Midbrain (tissue), 1 donor: Measurements from ENCODE around the gene ACTN1.

ENCODE experiments used
- DNase-seq: peaks from one replicate; lab custom pipeline; 2025; lab: John Stamatoyannopoulos, UW

Gene ACTN1

GRCh38 chr14:68916358-68916941, 62.7 kb downstream of the ACTN1 start:
- DNase-seq, result no peak

DNA sequence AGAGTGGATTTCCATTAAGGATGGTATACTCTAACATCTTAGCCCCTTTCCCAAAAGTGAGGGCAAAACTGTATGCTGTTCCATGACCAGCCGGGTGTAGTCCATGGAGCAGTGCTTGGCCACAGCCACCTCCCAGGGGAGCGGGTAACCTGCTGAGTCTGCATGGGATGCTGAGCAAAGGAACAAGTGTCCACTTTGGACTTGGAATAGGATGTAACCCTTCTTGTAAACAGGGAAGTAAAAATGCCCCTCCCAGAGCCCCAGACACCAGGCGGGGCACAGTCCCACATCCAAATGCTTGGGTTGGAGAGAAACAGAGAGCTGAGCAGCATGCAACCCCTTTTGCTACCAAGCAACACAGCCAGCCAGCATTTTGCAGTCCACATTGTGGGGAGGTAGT, 65.6 kb downstream of the ACTN1 start:
- no peak for DNase-seq

DNA sequence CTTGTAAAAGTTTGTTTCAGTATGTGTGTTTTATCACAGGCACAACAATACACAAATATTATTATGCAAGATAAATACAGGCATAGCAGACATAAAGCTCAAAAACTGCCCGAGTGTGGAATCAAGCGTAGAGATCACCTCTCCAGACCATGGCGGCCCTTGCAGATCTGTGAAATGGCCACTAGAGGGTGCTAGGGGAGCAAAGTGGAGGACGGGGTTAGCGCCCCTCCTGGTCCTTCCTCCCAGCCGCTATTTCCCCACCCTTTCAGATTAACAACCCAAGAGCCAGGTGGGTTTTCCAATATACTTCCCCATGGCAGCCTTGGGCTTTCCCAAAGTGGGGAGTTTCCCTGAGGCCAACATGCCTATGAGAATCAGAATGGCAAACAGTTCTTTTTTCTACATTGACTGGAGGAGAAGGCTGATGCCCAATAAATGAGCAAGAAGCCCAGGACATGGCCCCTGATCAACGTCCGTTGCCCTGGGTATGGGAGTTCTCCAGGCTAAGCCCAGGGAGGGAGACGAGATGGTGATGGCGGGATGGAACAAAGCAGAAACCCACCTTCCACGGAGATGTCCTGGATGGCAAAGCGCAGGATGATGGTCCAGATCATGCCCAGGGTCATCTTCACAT, 67.4 kb downstream of the ACTN1 start:
- DNase-seq, result peak; percentile 62

- DNase-seq, result no peak
Observed at GRCh38 chr14:68910540-68910939, 68.6 kb downstream of the ACTN1 start.

DNA sequence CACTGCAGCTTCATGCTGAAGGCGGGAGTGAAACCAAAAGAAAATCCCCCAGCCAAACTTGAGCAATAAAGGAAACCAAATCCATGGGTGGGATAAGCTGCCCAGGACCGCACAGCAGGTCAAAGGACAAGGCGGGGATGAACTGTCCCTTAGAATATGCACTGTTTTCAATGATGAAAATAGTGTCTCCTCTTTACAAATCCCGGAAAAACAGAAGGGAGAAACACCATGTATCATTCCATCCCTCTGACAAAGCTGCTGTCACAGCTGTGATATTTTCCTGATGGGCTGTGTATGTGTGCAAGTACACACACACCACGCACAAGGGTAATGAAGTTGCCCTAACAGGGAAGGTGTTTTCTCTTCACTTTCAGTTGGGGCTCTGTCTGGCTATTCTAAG, 70.3 kb downstream of the ACTN1 start:
- DNase-seq, result no peak

- no peak for DNase-seq
Observed at GRCh38 chr14:68908201-68908600, 70.9 kb downstream of the ACTN1 start.

DNA sequence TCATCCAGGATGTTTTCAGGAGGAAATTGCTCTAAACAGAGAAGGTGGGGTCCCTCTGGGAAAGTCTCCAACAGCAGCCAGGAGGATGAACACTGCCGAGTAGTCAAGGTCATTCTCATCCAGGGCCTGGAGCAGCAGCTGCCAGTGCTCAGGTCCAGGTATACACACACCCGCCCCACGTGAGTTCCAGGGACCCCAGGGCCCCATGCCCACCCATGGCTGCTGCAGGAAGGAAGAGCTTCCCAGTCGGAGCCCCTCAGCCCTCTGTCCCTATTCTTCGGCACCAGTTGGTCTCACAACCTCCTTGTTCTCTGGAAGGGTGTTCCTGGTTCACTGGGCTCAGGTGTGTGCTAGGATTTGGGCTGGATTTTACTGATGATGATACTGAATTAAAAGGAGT, 72.7 kb downstream of the ACTN1 start:
- no peak for DNase-seq

GRCh38 chr14:68905107-68905895, 73.8 kb downstream of the ACTN1 start:
- no peak for DNase-seq

DNA sequence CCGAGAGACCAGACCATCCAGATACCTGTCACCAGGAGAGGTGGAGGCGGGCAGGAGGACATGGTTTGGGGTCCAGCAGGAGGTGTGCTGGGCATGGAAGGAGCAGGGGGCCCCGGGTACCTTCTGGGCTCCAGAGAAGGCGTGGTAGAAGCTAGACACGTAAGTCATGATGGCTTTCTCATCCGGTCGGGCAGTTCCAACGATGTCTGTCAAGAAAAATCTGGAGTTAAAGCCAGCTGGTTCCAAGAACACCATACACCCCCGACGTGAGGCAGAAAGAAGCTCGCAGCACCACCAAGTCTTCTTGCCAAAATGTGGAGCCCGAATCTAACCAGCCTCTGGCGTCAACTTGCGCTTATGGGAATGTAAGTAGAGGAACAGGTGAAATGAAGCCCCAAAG, 76.7 kb downstream of the ACTN1 start:
- DNase-seq, result no peak

- DNase-seq, result no peak
Observed at GRCh38 chr14:68899033-68899603, 80.0 kb downstream of the ACTN1 start.

- DNase-seq, result no peak
Observed at GRCh38 chr14:68898248-68899032, 80.7 kb downstream of the ACTN1 start.

DNA sequence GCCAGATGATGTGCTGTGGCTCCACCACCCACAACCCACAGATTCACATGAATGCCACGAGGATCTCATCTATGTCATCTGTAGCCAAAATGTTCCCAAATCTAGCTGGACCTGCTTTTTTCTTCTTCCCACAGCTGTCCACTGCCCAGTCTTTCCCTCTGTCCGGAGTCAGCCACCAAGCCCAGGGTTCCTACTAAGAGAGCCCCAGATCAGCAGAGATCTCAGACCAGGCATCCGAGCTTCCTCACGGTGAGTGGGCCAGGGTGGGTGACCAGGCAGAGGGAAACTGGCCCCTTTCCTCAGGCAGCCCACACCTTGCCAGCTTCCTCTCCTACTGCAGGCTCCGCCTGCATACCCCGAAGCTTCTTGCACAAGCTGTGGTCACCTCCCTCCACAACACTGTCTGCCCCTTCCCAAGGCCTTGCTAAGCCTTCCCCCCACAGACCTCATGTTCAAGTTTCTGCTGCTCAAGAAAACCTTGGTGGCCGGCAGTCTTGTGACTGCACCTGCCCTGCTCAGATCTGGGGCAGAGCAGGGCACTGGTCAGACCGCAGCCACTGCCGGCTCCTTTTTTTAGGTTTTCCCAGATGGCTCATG, 81.4 kb downstream of the ACTN1 start:
- DNase-seq, result no peak

DNA sequence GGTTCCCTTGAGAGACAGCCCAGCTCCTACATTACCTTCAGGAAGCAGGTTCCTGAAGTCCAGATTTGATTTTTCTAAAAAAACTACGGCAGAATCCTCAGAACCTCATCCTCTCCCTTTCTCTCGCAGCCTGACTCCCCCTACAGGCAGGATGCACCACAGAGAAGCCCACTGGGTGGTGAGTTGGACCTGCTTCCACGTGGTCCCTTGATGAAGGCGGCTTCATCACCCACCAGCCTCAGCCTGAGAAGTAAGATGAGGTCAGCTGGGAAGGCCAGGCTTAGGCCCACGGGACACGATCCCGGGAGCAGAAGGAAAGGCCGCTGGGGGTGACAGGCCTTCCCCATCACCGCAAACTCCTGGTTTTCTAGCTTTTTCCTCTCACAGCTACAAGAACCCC, 83.0 kb downstream of the ACTN1 start:
- no peak for DNase-seq

DNA sequence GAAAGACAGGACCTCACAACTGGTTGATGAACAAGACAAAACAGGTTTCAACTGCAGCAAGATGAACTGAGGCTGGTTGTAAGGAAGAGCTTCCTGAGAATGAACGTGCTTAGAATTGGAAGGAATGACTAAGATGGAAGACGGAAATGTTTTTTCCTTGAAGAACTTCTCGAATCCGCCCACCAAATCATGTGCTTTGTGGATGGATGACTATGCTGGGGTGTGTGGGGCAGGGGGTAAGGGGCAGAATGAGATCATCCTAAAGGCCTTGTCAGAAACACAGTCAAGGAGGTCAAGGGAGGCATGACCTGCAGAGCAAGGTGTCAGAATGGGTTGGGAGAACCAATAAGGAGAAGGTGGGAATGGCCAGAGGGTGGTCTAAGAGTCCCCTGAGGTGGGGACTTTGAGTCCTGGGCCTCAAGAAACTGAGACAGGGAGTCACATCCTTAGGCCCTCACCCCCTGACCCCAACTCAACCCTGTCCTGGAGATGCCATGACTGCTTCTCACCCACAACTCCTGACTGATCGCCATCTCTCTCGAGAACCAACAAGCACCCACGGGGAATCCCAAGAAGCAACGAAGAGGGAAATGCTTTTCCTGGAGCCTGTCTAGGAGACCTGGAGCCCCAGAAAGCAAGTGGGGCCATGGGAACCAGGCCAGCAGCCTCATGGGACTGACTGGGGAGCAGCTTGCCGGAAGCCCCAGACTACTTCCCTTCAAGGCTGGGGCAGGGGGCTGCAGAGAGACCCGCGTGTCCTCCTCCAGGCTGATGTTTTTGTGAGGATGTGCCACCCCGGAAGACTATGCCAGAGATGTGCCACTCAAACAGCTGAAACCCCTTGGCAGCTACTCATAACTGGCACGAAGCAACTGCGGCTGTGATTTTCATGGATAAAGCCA, 84.0 kb downstream of the ACTN1 start:
- no peak for DNase-seq

DNA sequence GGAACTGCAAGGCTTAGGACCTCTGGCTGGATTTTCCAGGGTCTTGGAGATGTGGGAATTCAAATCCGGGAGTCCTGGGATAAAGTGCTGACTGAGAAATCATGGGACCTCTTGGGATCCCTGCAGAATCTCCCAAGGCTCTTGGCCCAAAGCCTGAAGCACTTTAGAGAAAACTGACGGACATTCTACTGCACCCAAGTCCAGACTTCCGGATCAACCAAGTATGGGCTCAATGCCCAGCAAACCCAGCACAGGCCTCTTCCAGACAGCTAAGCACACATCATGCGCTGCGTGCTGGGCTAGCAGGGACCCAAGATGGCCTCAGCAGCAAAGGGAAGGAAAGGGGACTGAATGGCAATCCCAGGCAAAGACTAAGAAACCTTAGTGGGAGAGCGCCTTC, 85.0 kb downstream of the ACTN1 start:
- no peak for DNase-seq

- no peak for DNase-seq
Observed at GRCh38 chr14:68893566-68893965, 85.5 kb downstream of the ACTN1 start.

DNA sequence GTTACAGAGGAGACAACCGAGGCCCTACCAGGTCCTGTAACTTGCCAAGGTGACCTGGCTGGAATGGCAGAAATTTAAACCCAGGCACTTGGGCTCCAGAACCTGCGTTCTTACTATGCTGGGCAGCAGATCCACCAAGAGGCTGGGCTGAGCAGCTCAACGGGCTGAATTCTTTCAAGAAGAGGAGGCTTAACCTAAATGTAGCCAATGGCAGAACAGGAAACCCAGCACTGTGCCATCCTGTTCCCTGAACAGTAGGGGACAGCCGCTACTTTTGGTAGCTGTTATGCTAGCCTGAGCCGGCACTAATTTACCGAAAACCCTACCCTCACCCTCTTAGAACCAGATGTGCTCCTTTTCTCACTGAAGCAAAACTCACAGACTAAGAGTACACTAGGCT, 86.1 kb downstream of the ACTN1 start:
- DNase-seq, result no peak

DNA sequence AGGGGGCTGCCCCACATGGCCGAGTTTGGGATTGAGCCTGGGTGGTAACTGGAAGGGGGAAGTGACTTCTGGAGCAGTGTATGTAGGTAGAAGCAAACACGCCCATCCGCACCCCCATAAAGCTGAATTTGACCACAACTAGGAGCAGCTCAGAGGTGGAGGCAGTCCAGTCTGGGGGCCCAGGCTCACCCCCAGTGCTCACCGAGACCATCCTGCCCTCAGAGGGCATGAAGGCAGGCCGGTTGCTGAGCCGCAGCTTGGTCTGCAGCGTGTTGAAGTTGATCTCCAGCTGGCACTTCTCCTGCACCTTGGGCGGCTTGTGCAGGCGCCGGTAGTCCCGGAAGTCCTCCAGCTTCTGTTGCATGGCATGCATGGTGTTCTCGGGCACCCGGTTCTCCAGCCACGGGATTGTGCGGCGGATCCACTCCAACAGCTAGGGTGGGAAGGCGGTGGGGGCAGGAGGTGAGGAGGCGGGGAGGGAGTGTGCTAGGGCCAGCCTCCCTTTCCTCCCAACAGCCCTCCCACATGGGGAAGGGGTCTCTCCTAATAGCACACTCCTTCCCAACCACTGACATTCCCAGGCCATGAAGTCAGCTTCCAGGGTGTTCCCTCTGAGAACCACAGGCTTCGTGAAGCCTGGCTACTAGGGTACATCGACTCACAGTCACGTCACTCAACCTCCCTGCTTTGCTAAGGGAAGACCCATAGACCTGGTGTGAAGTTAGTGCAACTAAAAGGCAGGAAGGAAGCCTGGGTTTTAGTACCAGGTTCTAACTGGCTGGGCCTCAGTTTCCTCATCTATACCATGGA, 87.0 kb downstream of the ACTN1 start:
- DNase-seq, result no peak

DNA sequence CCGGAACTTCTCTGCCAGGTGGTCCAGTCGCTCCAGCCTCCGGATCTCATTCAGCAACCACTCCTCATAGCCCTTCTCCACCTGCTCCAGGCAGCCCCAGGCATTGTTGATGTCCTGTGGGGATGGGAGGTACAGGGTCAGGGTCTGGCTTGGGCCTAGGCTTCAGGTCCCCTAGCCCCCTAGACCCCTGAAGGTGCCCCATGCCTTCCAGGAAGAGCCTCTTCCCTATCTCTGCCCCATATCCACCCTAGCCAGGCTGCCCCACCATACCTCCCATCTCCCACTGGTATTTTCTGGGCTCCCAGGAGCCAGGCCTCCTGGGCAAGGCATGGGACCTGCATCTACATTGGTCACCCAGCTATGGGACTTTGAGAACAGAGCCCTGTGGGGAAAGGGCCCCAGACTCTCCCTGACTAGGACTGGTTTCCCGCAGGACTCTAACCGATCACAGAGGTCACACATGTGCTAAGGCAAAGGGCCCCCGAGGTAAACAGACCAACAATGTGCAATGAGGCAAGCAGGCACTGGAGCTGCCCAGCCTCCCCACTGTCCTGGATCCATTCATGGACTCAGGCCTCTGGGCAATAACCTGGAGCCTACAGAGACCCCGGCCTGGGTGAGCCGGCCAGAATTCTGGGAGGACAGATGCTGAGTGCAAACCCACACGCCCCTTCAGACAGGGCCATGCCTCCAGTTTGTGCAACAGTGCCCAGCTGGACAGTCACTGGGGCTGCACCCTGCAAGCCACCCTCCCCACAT, 88.8 kb downstream of the ACTN1 start:
- no peak for DNase-seq
